Fibroblast of lung (primary cell): ENCODE data around the gene SLTM.

ENCODE experiments used
- CTCF ChIP-seq, 2 donors: IDR thresholded peaks in 1 of 2; conservative IDR thresholded peaks in 1 of 2; 1 replicate in 1 of 2; 2 replicates in 1 of 2; pipeline ENCODE4 v1.5.1; 2011 to 2012; ENCODE audit warnings: low read length in 2 of 2, control low read depth in 1 of 2, inconsistent platforms in 1 of 2, low read depth in 1 of 2, mild to moderate bottlenecking in 1 of 2
- EZH2 ChIP-seq: IDR thresholded peaks from 2 replicates; pipeline ENCODE4 v1.5.1; 2012; ENCODE audit warnings: low read length, control low read depth, mild to moderate bottlenecking; ENCODE audit errors: missing control alignments

GRCh38 chr15:58865425-58865880 lies 68.0 kb downstream of the SLTM start:
- TF ChIP-seq EZH2: no peak
- TF ChIP-seq CTCF (conservative IDR thresholded peaks at IDR 0.05 in 1 of 2, IDR thresholded peaks at IDR 0.05 in 1 of 2; ENCODE audit: low read depth in 1 of 2, low read length in 2 of 2): no peak
